A673 (cell line): ENCODE measurements around the gene UNC13C. TPM values are rescaled to one million over a fixed set of nuclear protein-coding genes. Genes with fewer than 3 reads are reported as not detected.

Experiments
- BruUV-seq: library from RNA; stranded (reverse); fragments of 400-500 nt; replicated peaks from 2 replicates; lab custom pipeline; 2021; lab: Mats Ljungman, UMichigan
- CTCF ChIA-PET: fragments of 300-600 bp; sonication (Branson Sonifier 250); formaldehyde crosslinking; loops from one replicate; lab custom pipeline; 2022; ENCODE audit warnings: antibody characterized with exemption; lab: Charles Lee
- POLR2A ChIA-PET: fragments of 300-600 bp; sonication (Branson Sonifier 250); formaldehyde crosslinking; loops from one replicate; lab custom pipeline; 2022; ENCODE audit warnings: antibody characterized with exemption; ENCODE audit not compliant: low non-redundant PET; lab: Charles Lee
- DNase-seq: peaks from one replicate; pipeline ENCODE4 v3.0.0-alpha.2; 2015; ENCODE audit warnings: low spot score
- H3K27ac ChIP-seq: fragments of 200-600 bp; sonication (generic); 2 replicates; pipeline ENCODE4 v1.5.1; 2016; ENCODE audit warnings: mixed run types, low read depth, mild to moderate bottlenecking, mixed read lengths, antibody characterized with exemption, low read length; ENCODE audit not compliant: poor library complexity, severe bottlenecking
- H3K27me3 ChIP-seq: fragments of 200-600 bp; sonication (generic); replicated peaks from 2 replicates; pipeline ENCODE4 v1.6.1; 2017; ENCODE audit warnings: mixed run types, low read depth, mild to moderate bottlenecking, mixed read lengths, antibody characterized with exemption, low read length; ENCODE audit not compliant: insufficient read depth, poor library complexity
- H3K36me3 ChIP-seq: fragments of 200-600 bp; sonication (generic); 2 replicates; pipeline ENCODE4 v1.6.1; 2016; ENCODE audit warnings: mixed run types, mild to moderate bottlenecking, mixed read lengths, antibody characterized with exemption, low read length; ENCODE audit not compliant: insufficient read depth, poor library complexity, severe bottlenecking
- H3K4me1 ChIP-seq: fragments of 200-600 bp; sonication (generic); 2 replicates; pipeline ENCODE4 v1.6.1; 2017; ENCODE audit warnings: mixed run types, mild to moderate bottlenecking, mixed read lengths, antibody characterized with exemption, low read length; ENCODE audit not compliant: insufficient read depth, poor library complexity, severe bottlenecking
- H3K4me3 ChIP-seq: fragments of 200-600 bp; sonication (generic); 2 replicates; pipeline ENCODE4 v1.5.1; 2016; ENCODE audit warnings: low read depth, mixed run types, mild to moderate bottlenecking, mixed read lengths, low read length; ENCODE audit not compliant: poor library complexity, severe bottlenecking
- H3K9me3 ChIP-seq: fragments of 200-600 bp; sonication (generic); 2 replicates; pipeline ENCODE4 v1.6.1; 2016; ENCODE audit warnings: mixed run types, low read depth, mild to moderate bottlenecking, mixed read lengths, antibody characterized with exemption, low read length; ENCODE audit not compliant: poor library complexity, severe bottlenecking
- CTCF ChIP-seq: fragments of 300-800, 200-600 bp; sonication (generic); conservative IDR thresholded peaks from 2 replicates; pipeline ENCODE4 v1.5.1; 2017; ENCODE audit warnings: low read depth, mild to moderate bottlenecking, antibody characterized with exemption, low read length, moderate library complexity, mixed read lengths
- EZH2 ChIP-seq: fragments of 200-600 bp; sonication (generic); IDR thresholded peaks from 2 replicates; pipeline ENCODE4 v1.6.1; 2017; ENCODE audit warnings: borderline replicate concordance, low read depth, mild to moderate bottlenecking, mixed read lengths, antibody characterized with exemption, low read length; ENCODE audit not compliant: poor library complexity, severe bottlenecking
- intact Hi-C: fragments of 100-400 bp; cut with micrococcal nuclease; formaldehyde crosslinking; loops from one replicate; pipeline ENCODE4 v1.10.0; 2022; ENCODE audit not compliant: unreplicated experiment
- total RNA-seq: library from RNA; stranded (reverse); gene quantifications from 2 replicates; pipeline ENCODE4 v1.2.3, GENCODE V29; 2021

UNC13C gene
- total RNA-seq, 1 experiment from 2014 or later: not detected

- intact Hi-C loops: loop anchor here (10.0 kb wide), 1 partner anchor 58 kb away; no protein-coding TSS in a partner anchor
- no peak for TF ChIP-seq EZH2
- TF ChIP-seq CTCF: no peak
- no TSS peak for BruUV-seq
- no peak overlapping the region for H3K4me3 ChIP-seq
- no peak for DNase-seq
- H3K9me3 ChIP-seq: peaks cover 14% of the 10 kb centered on the region
- no peak overlapping the region for H3K27ac ChIP-seq
- H3K27me3 ChIP-seq: no peaks in the 10 kb centered on the region
- POLR2A ChIA-PET: no interaction called here
- CTCF ChIA-PET: no interaction called here
- H3K36me3 ChIP-seq: no peaks in the 10 kb centered on the region
- H3K4me1 ChIP-seq: no peaks in the 10 kb centered on the region
Observed at GRCh38 chr15:54576298-54576935, 598.2 kb downstream of the UNC13C start.

GRCh38 chr15:54577476-54578250 lies 599.4 kb downstream of the UNC13C start:
- H3K27ac ChIP-seq: no peak overlapping the region
- CTCF ChIA-PET: no interaction called here
- BruUV-seq: no TSS peak

GRCh38 chr15:54579855-54580254 lies 601.6 kb downstream of the UNC13C start:
- BruUV-seq: no TSS peak
- no peaks in the 10 kb centered on the region for H3K36me3 ChIP-seq
- TF ChIP-seq EZH2 (no peak), CTCF (no peak)
- ChIA-PET POLR2A (no interaction called here), CTCF (no interaction called here)
- peaks cover 20% of the 10 kb centered on the region for H3K9me3 ChIP-seq
- DNase-seq: no peak
- no peak overlapping the region for H3K4me3 ChIP-seq
- intact Hi-C loops: loop anchor here (10.0 kb wide), 1 partner anchor 55 kb away; no protein-coding TSS in a partner anchor
- no peak overlapping the region for H3K27ac ChIP-seq
- H3K27me3 ChIP-seq: no peaks in the 10 kb centered on the region
- no peaks in the 10 kb centered on the region for H3K4me1 ChIP-seq

More at GRCh38 chr15:54577476-54578250, 599.4 kb downstream of the UNC13C start:
- POLR2A ChIA-PET: no interaction called here
- peaks cover 14% of the 10 kb centered on the region for H3K9me3 ChIP-seq
- intact Hi-C loops: loop anchor here (10.0 kb wide), 1 partner anchor 57 kb away; no protein-coding TSS in a partner anchor
- H3K4me1 ChIP-seq: no peaks in the 10 kb centered on the region
- no peaks in the 10 kb centered on the region for H3K36me3 ChIP-seq
- TF ChIP-seq EZH2 (no peak), CTCF (no peak)
- no peak for DNase-seq
- no peaks in the 10 kb centered on the region for H3K27me3 ChIP-seq
- no peak overlapping the region for H3K4me3 ChIP-seq
